Measurements from ENCODE around the gene KCTD1.

Gene KCTD1

GRCh38 chr18:26548415-26549262 lies at the start of gene KCTD1:
Gene KCTD1 (minus strand): TSS chr18:26548553. CDS start chr18:26548536, 17 bp downstream.
- DNase-seq: peak; percentile 63

- DNase-seq: no peak
Observed at GRCh38 chr18:26593365-26594320, 45.3 kb upstream of the KCTD1 start.

GRCh38 chr18:26584745-26585144 lies 36.4 kb upstream of the KCTD1 start:
- no peak for DNase-seq

GRCh38 chr18:26579941-26580618 lies 31.7 kb upstream of the KCTD1 start:
- DNase-seq: no peak

- no peak for DNase-seq
Observed at GRCh38 chr18:26575865-26576217, 27.5 kb upstream of the KCTD1 start.

- no peak for DNase-seq
Observed at GRCh38 chr18:26574958-26575864, 26.9 kb upstream of the KCTD1 start.

- DNase-seq: no peak
Observed at GRCh38 chr18:26568926-26569665, 20.7 kb upstream of the KCTD1 start.

- DNase-seq: no peak
Observed at GRCh38 chr18:26568513-26568912, 20.2 kb upstream of the KCTD1 start.

GRCh38 chr18:26566874-26567555 lies 18.7 kb upstream of the KCTD1 start:
- DNase-seq: no peak

GRCh38 chr18:26565514-26565913 lies 17.2 kb upstream of the KCTD1 start:
- DNase-seq: no peak

- no peak for DNase-seq
Observed at GRCh38 chr18:26563024-26563423, 14.7 kb upstream of the KCTD1 start.

- DNase-seq: no peak
Observed at GRCh38 chr18:26562568-26562967, 14.2 kb upstream of the KCTD1 start.

GRCh38 chr18:26561769-26562168 lies 13.4 kb upstream of the KCTD1 start:
- DNase-seq: no peak

GRCh38 chr18:26556573-26556972 lies 8.2 kb upstream of the KCTD1 start:
- no peak for DNase-seq

- no peak for DNase-seq
Observed at GRCh38 chr18:26555804-26556553, 7.6 kb upstream of the KCTD1 start.

- DNase-seq: no peak
Observed at GRCh38 chr18:26553943-26554342, 5.6 kb upstream of the KCTD1 start.

GRCh38 chr18:26551695-26552081 lies 3.3 kb upstream of the KCTD1 start:
- DNase-seq: no peak

- no peak for DNase-seq
Observed at GRCh38 chr18:26550998-26551694, 2.8 kb upstream of the KCTD1 start.

Measured in CD4-positive, alpha-beta T cell treated with Interleukin-17A for 4 hours (primary cell).